Neural progenitor cell (in vitro differentiated cells): ENCODE data around the gene CCDC33. TPM values are rescaled to one million over a fixed set of nuclear protein-coding genes. Genes with fewer than 3 reads are reported as not detected.
A peak's percentile ranks its signal among the peaks of the same experiment; 100 is the strongest.

Experiments used
- DNase-seq: peaks from one replicate; pipeline ENCODE4 v3.0.0-alpha.2; 2016; ENCODE audit warnings: low spot score
- H2AFZ ChIP-seq: fragments of 200-600 bp; sonication (generic); replicated peaks from 2 replicates; pipeline ENCODE4 v1.6.1; 2016; ENCODE audit warnings: antibody characterized with exemption
- H3F3A ChIP-seq: fragments of 200-600 bp; sonication (generic); 2 replicates; pipeline ENCODE4 v1.6.1; 2016; ENCODE audit warnings: antibody characterized with exemption, low read depth
- H3K27ac ChIP-seq: fragments of 200-600 bp; sonication (generic); 2 replicates; pipeline ENCODE4 v1.5.1; 2016; ENCODE audit warnings: mild to moderate bottlenecking
- H3K27me3 ChIP-seq: fragments of 200-600 bp; sonication (generic); 2 replicates; pipeline ENCODE4 v1.6.1; 2016; ENCODE audit warnings: mild to moderate bottlenecking, moderate library complexity
- H3K36me3 ChIP-seq: fragments of 200-600 bp; sonication (generic); 2 replicates; pipeline ENCODE4 v1.5.1; 2016
- H3K4me1 ChIP-seq: fragments of 200-600 bp; sonication (generic); 2 replicates; pipeline ENCODE4 v1.6.1; 2016; ENCODE audit warnings: mixed run types
- H3K4me2 ChIP-seq: fragments of 200-600 bp; sonication (generic); 2 replicates; pipeline ENCODE4 v1.6.1; 2016
- H3K4me3 ChIP-seq: fragments of 200-600 bp; sonication (generic); 2 replicates; pipeline ENCODE4 v1.5.1; 2016
- H3K79me2 ChIP-seq: fragments of 200-600 bp; sonication (generic); 2 replicates; pipeline ENCODE4 v1.6.1; 2016; ENCODE audit warnings: low read depth
- H3K9ac ChIP-seq: fragments of 200-600 bp; sonication (generic); 2 replicates; pipeline ENCODE4 v1.6.1; 2016
- H3K9me3 ChIP-seq: fragments of 200-600 bp; sonication (generic); 2 replicates; pipeline ENCODE4 v1.5.1; 2016; ENCODE audit warnings: low read depth
- H4K20me1 ChIP-seq: fragments of 200-600 bp; sonication (generic); 2 replicates; pipeline ENCODE4 v1.6.1; 2016; ENCODE audit warnings: low read depth
- H3K27ac Mint-ChIP-seq: 3 replicates; pipeline ENCODE4 v1.8.0; 2021; ENCODE audit warnings: mixed read lengths
- H3K27me3 Mint-ChIP-seq: 2 replicates; pipeline ENCODE4 v1.8.0; 2022; ENCODE audit warnings: low read depth, mild to moderate bottlenecking, inconsistent platforms, moderate library complexity, mixed read lengths; ENCODE audit not compliant: insufficient read depth
- H3K36me3 Mint-ChIP-seq: 3 replicates; pipeline ENCODE4 v1.8.0; 2021; ENCODE audit warnings: mixed read lengths
- H3K4me1 Mint-ChIP-seq: 3 replicates; pipeline ENCODE4 v1.8.0; 2021; ENCODE audit warnings: mixed read lengths
- H3K4me3 Mint-ChIP-seq: 3 replicates; pipeline ENCODE4 v1.8.0; 2021; ENCODE audit warnings: mild to moderate bottlenecking, moderate library complexity, mixed read lengths
- H3K9me3 Mint-ChIP-seq: 3 replicates; pipeline ENCODE4 v1.8.0; 2020; ENCODE audit warnings: mixed read lengths
- CTCF ChIP-seq: fragments of 200-600 bp; sonication (generic); IDR thresholded peaks from 2 replicates; pipeline ENCODE4 v1.5.1; 2017; ENCODE audit warnings: antibody characterized with exemption, mild to moderate bottlenecking
- EZH2 ChIP-seq: fragments of 200-600 bp; sonication (generic); IDR thresholded peaks from 2 replicates; pipeline ENCODE4 v1.6.1; 2017; ENCODE audit warnings: antibody characterized with exemption, mild to moderate bottlenecking, moderate library complexity
- EZH2phosphoT487 ChIP-seq: fragments of 200-600 bp; sonication (generic); IDR thresholded peaks from 2 replicates; pipeline ENCODE4 v1.6.1; 2017; ENCODE audit warnings: antibody characterized with exemption
- total RNA-seq: library from RNA; depleted of rRNA; stranded (reverse); fragments of >200 nt; gene quantifications from 2 replicates; pipeline ENCODE4 v1.2.3, GENCODE V29; 2015; ENCODE audit warnings: low replicate concordance

The CCDC33 gene
- total RNA-seq, 1 donor from 2014 or later = not detected

- H3F3A ChIP-seq = no peaks in the 10 kb centered on the region
- H3K4me1 ChIP-seq = peaks cover 7% of the 10 kb centered on the region
- Mint-ChIP-seq H3K36me3 (no peaks in the 10 kb centered on the region), H3K27ac (no peak overlapping the region), H3K4me1 (peaks cover 32% of the 10 kb centered on the region), H3K27me3 (peaks cover 11% of the 10 kb centered on the region), H3K9me3 (peaks cover 2% of the 10 kb centered on the region), H3K4me3 (no peak overlapping the region)
- H3K79me2 ChIP-seq = no peaks in the 10 kb centered on the region
- DNase-seq = no peak
- no peaks in the 10 kb centered on the region for H3K36me3 ChIP-seq
- H4K20me1 ChIP-seq = no peaks in the 10 kb centered on the region
- no peak overlapping the region for H3K9ac ChIP-seq
- H3K27me3 ChIP-seq = no peaks in the 10 kb centered on the region
- TF ChIP-seq CTCF (no peak), EZH2 (no peak), EZH2phosphoT487 (no peak)
- H3K9me3 ChIP-seq = no peaks in the 10 kb centered on the region
- H3K4me2 ChIP-seq = no peak overlapping the region
- no peak overlapping the region for H3K27ac ChIP-seq
- H3K4me3 ChIP-seq = no peak overlapping the region
- no peak overlapping the region for H2AFZ ChIP-seq
Observed at GRCh38 chr15:74252721-74253120, 16.6 kb downstream of the CCDC33 start.

GRCh38 chr15:74253211-74253921 lies 17.2 kb downstream of the CCDC33 start:
- peaks cover 12% of the 10 kb centered on the region for H3K27me3 Mint-ChIP-seq
- H3K36me3 Mint-ChIP-seq = no peaks in the 10 kb centered on the region
- H3K79me2 ChIP-seq = no peaks in the 10 kb centered on the region
- no peaks in the 10 kb centered on the region for H3K9me3 ChIP-seq
- H3K4me3 ChIP-seq = no peak overlapping the region
- no peak overlapping the region for H3K9ac ChIP-seq
- no peak overlapping the region for H3K4me2 ChIP-seq
- no peak for TF ChIP-seq EZH2phosphoT487
- no peak for TF ChIP-seq CTCF
- TF ChIP-seq EZH2 = no peak
- no peak overlapping the region for H2AFZ ChIP-seq
- no peaks in the 10 kb centered on the region for H4K20me1 ChIP-seq
- DNase-seq = no peak
- H3K27me3 ChIP-seq = no peaks in the 10 kb centered on the region
- peaks cover 38% of the 10 kb centered on the region for H3K4me1 Mint-ChIP-seq
- H3K4me3 Mint-ChIP-seq = peak overlapping the region; percentile 2
- H3K27ac ChIP-seq = no peak overlapping the region
- no peak overlapping the region for H3K27ac Mint-ChIP-seq
- H3K4me1 ChIP-seq = peaks cover 9% of the 10 kb centered on the region
- peaks cover 2% of the 10 kb centered on the region for H3K9me3 Mint-ChIP-seq
- H3F3A ChIP-seq = no peaks in the 10 kb centered on the region
- no peaks in the 10 kb centered on the region for H3K36me3 ChIP-seq

GRCh38 chr15:74257105-74257504 lies 21.0 kb downstream of the CCDC33 start:
- H3K27ac ChIP-seq = no peak overlapping the region
- H3K27me3 ChIP-seq = no peaks in the 10 kb centered on the region
- H3K4me2 ChIP-seq = no peak overlapping the region
- peaks cover 15% of the 10 kb centered on the region for H3K4me1 ChIP-seq
- no peaks in the 10 kb centered on the region for H3K36me3 ChIP-seq
- peaks cover 18% of the 10 kb centered on the region for H3K27me3 Mint-ChIP-seq
- H3K4me3 ChIP-seq = no peak overlapping the region
- peaks cover 2% of the 10 kb centered on the region for H3K9me3 Mint-ChIP-seq
- no peak overlapping the region for H3K27ac Mint-ChIP-seq
- TF ChIP-seq EZH2 = no peak
- no peak for TF ChIP-seq EZH2phosphoT487
- TF ChIP-seq CTCF = no peak
- H3K4me3 Mint-ChIP-seq = no peak overlapping the region
- no peak for DNase-seq
- no peaks in the 10 kb centered on the region for H3K36me3 Mint-ChIP-seq
- no peaks in the 10 kb centered on the region for H3K9me3 ChIP-seq
- no peaks in the 10 kb centered on the region for H3F3A ChIP-seq
- peaks cover 63% of the 10 kb centered on the region for H3K4me1 Mint-ChIP-seq
- H2AFZ ChIP-seq = no peak overlapping the region
- H3K9ac ChIP-seq = no peak overlapping the region
- H3K79me2 ChIP-seq = no peaks in the 10 kb centered on the region
- no peaks in the 10 kb centered on the region for H4K20me1 ChIP-seq
